ENCODE measurements around the gene WDR37. TPM values are rescaled to one million over a fixed set of nuclear protein-coding genes. Genes with fewer than 3 reads are reported as not detected.
A peak's percentile ranks its signal among the peaks of the same experiment; 100 is the strongest.

Gene WDR37
- total RNA-seq, 1 donor from 2014 or later: 10.9 TPM

DNA sequence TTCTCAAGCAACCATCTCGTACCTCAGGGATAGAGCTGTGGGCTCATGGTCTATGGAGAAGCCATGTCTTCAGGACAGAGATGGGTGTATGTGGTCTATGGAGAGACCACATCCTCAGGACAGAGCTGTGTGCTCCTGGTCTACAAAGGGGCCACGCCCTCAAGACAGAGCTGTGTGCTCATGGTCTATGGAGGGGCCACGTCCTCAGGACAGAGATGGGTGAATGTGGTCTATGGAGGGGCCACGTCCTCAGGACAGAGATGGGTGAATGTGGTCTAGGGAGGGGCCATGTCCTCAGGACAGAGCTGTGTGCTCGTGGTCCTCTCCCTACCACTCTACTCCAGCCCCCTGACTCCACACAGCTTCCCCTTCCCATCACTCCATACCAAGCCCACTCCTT lies 117.8 kb downstream of the WDR37 start:
- peak; percentile 57 for DNase-seq (ENCODE audit: low spot score)
- Mint-ChIP-seq H3K27ac (ENCODE audit: unreplicated experiment) (no peak overlapping the region), H3K27me3 (ENCODE audit: low read depth) (peaks cover 12% of the 10 kb centered on the region), H3K4me3 (ENCODE audit: unreplicated experiment) (no peak overlapping the region), H3K36me3 (ENCODE audit: low read depth) (no peaks in the 10 kb centered on the region), H3K9me3 (ENCODE audit: low read depth) (no peaks in the 10 kb centered on the region), H3K4me1 (ENCODE audit: low read depth) (no peaks in the 10 kb centered on the region)
- TF ChIP-seq, protein P1, sequence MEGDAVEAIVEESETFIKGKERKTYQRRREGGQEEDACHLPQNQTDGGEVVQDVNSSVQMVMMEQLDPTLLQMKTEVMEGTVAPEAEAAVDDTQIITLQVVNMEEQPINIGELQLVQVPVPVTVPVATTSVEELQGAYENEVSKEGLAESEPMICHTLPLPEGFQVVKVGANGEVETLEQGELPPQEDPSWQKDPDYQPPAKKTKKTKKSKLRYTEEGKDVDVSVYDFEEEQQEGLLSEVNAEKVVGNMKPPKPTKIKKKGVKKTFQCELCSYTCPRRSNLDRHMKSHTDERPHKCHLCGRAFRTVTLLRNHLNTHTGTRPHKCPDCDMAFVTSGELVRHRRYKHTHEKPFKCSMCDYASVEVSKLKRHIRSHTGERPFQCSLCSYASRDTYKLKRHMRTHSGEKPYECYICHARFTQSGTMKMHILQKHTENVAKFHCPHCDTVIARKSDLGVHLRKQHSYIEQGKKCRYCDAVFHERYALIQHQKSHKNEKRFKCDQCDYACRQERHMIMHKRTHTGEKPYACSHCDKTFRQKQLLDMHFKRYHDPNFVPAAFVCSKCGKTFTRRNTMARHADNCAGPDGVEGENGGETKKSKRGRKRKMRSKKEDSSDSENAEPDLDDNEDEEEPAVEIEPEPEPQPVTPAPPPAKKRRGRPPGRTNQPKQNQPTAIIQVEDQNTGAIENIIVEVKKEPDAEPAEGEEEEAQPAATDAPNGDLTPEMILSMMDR (IDR thresholded peaks at IDR 0.05): no peak

DNA sequence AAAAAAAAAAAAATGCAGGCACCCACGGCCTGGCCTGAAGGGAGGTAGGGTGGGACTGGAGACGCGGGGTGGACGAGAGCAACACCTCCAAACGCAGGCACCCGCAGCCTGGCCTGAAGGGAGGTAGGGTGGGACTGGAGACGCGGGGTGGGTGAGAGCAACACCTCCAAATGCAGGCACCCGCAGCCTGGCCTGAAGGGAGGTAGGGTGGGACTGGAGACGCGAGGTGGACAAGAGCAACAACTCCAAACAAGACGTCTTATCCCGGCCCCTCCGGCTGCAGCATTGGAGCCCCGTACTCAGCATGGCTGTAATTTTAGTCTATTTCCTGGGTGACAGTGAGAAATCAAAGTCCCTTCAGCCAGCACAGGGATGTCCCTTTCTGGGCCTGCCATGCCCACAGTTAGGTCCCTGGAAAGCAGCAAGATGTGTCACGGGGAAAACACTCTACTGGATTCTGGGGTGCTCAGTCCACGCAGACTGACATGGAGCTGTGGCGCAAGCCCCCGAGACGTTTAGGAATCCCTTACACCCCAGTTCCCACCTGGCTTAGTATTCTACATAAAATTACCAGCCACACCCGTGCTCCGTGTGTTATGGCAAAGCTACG lies 119.9 kb downstream of the WDR37 start:
- TF ChIP-seq, protein P1 (IDR thresholded peaks at IDR 0.05): no peak
- H3K27ac Mint-ChIP-seq (ENCODE audit: unreplicated experiment): no peak overlapping the region
- no peak overlapping the region for H3K4me3 Mint-ChIP-seq (ENCODE audit: unreplicated experiment)
- H3K9me3 Mint-ChIP-seq (ENCODE audit: low read depth): no peaks in the 10 kb centered on the region
- peak; percentile 72 for DNase-seq (ENCODE audit: low spot score)
- no peaks in the 10 kb centered on the region for H3K4me1 Mint-ChIP-seq (ENCODE audit: low read depth)
- H3K27me3 Mint-ChIP-seq (ENCODE audit: low read depth): peaks cover 4% of the 10 kb centered on the region
- no peaks in the 10 kb centered on the region for H3K36me3 Mint-ChIP-seq (ENCODE audit: low read depth)

DNA sequence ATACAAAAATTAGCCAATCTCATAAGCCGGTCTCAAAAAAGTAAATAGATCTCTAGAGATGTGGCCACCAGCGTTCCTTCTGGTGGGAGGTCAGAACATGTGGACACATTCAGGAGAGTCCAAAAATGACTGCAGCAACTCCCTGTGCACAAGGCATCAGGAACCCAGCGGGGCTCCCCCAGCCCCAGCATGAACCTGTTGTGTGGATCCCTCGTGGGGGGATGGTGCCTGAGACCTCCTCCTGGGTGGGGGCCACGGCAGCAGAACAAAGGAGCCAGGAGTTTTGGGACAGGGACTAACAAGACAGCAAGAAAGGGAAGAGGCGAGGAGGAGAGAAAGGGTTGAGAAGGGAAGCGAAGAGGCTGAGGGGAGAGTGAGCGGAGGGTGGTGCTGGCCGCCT lies 121.8 kb downstream of the WDR37 start:
- H3K27me3 Mint-ChIP-seq (ENCODE audit: low read depth): no peaks in the 10 kb centered on the region
- DNase-seq (ENCODE audit: low spot score): peak; percentile 64
- H3K4me3 Mint-ChIP-seq (ENCODE audit: unreplicated experiment): no peak overlapping the region
- H3K4me1 Mint-ChIP-seq (ENCODE audit: low read depth): no peaks in the 10 kb centered on the region
- no peaks in the 10 kb centered on the region for H3K36me3 Mint-ChIP-seq (ENCODE audit: low read depth)
- H3K9me3 Mint-ChIP-seq (ENCODE audit: low read depth): no peaks in the 10 kb centered on the region
- H3K27ac Mint-ChIP-seq (ENCODE audit: unreplicated experiment): no peak overlapping the region
- TF ChIP-seq, protein P1 (IDR thresholded peaks at IDR 0.05): no peak

DNA sequence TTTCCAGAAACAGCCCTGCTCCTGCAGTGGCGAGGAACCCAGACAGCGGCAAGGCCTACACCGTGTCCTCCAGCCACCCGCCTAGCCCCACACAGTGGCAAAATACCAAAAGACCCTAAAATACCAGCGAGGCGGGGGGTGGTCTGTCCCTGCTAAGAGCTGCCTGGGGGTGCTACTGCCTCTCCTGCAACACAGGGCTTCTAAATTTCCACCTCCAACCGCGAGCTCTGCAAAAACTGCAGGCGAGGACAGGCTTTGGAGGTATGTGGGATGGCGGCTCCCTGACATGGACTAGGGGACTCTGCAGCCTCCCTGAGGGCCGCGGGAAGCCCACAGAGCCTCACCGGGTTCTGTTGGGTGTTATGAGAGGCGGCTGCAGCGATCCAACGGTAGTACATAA lies 122.3 kb downstream of the WDR37 start:
- H3K27me3 Mint-ChIP-seq (ENCODE audit: low read depth): peaks cover 1% of the 10 kb centered on the region
- H3K9me3 Mint-ChIP-seq (ENCODE audit: low read depth): no peaks in the 10 kb centered on the region
- no peak overlapping the region for H3K4me3 Mint-ChIP-seq (ENCODE audit: unreplicated experiment)
- H3K36me3 Mint-ChIP-seq (ENCODE audit: low read depth): no peaks in the 10 kb centered on the region
- TF ChIP-seq, protein P1 (IDR thresholded peaks at IDR 0.05): no peak
- no peak overlapping the region for H3K27ac Mint-ChIP-seq (ENCODE audit: unreplicated experiment)
- DNase-seq (ENCODE audit: low spot score): peak; percentile 68
- H3K4me1 Mint-ChIP-seq (ENCODE audit: low read depth): no peaks in the 10 kb centered on the region

DNA sequence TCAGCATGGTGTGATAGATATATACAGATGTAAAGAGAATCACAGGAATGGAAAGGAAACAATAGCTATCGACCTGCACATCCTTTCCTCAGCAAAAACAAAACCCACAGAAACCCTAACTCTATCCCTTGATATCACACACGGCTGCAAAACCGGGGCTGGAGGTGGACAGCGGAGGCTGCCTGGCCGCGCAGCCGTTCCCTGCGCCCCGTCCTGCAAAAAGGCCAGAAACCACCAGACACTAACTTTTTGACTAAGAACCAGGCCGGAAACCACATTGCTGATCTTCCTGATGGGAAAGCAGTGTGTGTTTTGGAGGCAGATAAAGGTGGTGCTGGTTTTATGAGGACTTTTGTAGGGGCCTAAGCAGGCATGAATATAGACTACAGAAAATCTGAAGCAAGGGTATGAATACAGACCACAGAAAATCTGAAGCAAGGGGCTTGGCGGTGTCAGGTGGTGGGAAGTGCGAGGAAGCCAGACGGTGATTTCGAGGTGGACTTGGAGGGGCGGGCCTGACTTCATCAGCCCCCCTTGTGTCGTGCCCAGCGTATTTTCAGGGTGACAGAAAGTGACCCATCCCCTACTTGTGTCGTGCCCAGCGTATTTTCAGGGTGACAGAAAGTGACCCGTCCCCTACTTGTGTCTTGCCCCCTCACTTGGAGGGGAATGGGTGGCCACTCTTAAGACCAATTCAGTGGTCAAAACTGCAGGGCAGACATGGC lies 123.3 kb downstream of the WDR37 start:
- no peak overlapping the region for H3K27ac Mint-ChIP-seq (ENCODE audit: unreplicated experiment)
- H3K36me3 Mint-ChIP-seq (ENCODE audit: low read depth): no peaks in the 10 kb centered on the region
- H3K9me3 Mint-ChIP-seq (ENCODE audit: low read depth): no peaks in the 10 kb centered on the region
- no peak overlapping the region for H3K4me3 Mint-ChIP-seq (ENCODE audit: unreplicated experiment)
- peaks cover 3% of the 10 kb centered on the region for H3K27me3 Mint-ChIP-seq (ENCODE audit: low read depth)
- DNase-seq (ENCODE audit: low spot score): peak; percentile 38
- H3K4me1 Mint-ChIP-seq (ENCODE audit: low read depth): no peaks in the 10 kb centered on the region
- TF ChIP-seq, protein P1 (IDR thresholded peaks at IDR 0.05): no peak
